ENCODE data around the gene PNMA6E.

GRCh38 chrX:153392642-153393321 is 8.4 kb downstream of the PNMA6E start:
- no peak for TF ChIP-seq CTCF (IDR thresholded peaks at IDR 0.05; ENCODE audit: insufficient read depth, low read depth, low read length)
- no peak for TF ChIP-seq EZH2 (IDR thresholded peaks at IDR 0.05; ENCODE audit: insufficient read depth, low read length)

All from astrocyte (in vitro differentiated cells and primary cell).